Neural cell (in vitro differentiated cells): ENCODE data around the gene FUNDC2.

Experiments used
- EZH2 ChIP-seq: fragments of 200-600, 300-800 bp; shearing (Covaris generic), sonication (generic); IDR thresholded peaks from 2 replicates; pipeline ENCODE4 v1.6.1; 2014; ENCODE audit warnings: antibody characterized with exemption, low read length, borderline replicate concordance, mild to moderate bottlenecking; ENCODE audit not compliant: insufficient read depth, poor library complexity, severe bottlenecking
- POLR2AphosphoS5 ChIP-seq: IDR thresholded peaks from 2 replicates; pipeline ENCODE4 v1.6.1; 2012
- SMC3 ChIP-seq: fragments of 450-650 bp; conservative IDR thresholded peaks from 2 replicates; pipeline ENCODE4 v1.6.1; 2014; ENCODE audit warnings: antibody characterized with exemption, mild to moderate bottlenecking, moderate library complexity; ENCODE audit not compliant: poor library complexity
- TAF1 ChIP-seq: IDR thresholded peaks from 2 replicates; pipeline ENCODE4 v1.6.1; 2012; ENCODE audit warnings: low read depth
- TF ChIP-seq, protein P1 (sequence below): fragments of 450-650 bp; IDR thresholded peaks from 2 replicates; pipeline ENCODE4 v1.5.1; 2014; ENCODE audit warnings: antibody characterized with exemption, mild to moderate bottlenecking, moderate library complexity; ENCODE audit not compliant: poor library complexity, severe bottlenecking

DNA sequence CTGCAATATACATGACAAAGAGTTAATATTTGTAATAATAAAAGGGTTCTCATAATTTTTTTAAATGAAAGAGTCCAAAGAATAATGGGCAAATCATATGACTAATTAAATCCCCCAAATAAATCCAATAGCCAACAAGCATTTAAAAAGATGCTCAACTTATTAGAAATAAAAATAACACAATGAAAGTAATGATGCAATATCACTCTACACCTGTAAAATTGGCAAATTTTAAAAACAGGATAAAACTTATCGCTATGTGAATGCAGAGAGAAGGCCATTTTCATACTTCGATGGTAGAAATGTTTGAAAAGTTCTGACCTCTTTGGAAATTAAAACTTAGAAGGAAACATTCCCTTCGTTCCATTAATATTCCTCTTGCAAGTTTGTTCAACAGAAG, 6.1 kb upstream of the FUNDC2 start:
- TF ChIP-seq, protein P1, sequence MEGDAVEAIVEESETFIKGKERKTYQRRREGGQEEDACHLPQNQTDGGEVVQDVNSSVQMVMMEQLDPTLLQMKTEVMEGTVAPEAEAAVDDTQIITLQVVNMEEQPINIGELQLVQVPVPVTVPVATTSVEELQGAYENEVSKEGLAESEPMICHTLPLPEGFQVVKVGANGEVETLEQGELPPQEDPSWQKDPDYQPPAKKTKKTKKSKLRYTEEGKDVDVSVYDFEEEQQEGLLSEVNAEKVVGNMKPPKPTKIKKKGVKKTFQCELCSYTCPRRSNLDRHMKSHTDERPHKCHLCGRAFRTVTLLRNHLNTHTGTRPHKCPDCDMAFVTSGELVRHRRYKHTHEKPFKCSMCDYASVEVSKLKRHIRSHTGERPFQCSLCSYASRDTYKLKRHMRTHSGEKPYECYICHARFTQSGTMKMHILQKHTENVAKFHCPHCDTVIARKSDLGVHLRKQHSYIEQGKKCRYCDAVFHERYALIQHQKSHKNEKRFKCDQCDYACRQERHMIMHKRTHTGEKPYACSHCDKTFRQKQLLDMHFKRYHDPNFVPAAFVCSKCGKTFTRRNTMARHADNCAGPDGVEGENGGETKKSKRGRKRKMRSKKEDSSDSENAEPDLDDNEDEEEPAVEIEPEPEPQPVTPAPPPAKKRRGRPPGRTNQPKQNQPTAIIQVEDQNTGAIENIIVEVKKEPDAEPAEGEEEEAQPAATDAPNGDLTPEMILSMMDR = no peak
- no peak for TF ChIP-seq EZH2
- no peak for TF ChIP-seq SMC3
- no peak for TF ChIP-seq TAF1
- TF ChIP-seq POLR2AphosphoS5 = no peak
